ENCODE results near the gene NF2.

NF2 gene

GRCh38 chr22:29631725-29632124, 28.3 kb downstream of the NF2 start:
- no peak for DNase-seq (ENCODE audit: low spot score)

- DNase-seq (ENCODE audit: low spot score) = no peak
Observed at GRCh38 chr22:29632672-29633071, 29.2 kb downstream of the NF2 start.

DNA sequence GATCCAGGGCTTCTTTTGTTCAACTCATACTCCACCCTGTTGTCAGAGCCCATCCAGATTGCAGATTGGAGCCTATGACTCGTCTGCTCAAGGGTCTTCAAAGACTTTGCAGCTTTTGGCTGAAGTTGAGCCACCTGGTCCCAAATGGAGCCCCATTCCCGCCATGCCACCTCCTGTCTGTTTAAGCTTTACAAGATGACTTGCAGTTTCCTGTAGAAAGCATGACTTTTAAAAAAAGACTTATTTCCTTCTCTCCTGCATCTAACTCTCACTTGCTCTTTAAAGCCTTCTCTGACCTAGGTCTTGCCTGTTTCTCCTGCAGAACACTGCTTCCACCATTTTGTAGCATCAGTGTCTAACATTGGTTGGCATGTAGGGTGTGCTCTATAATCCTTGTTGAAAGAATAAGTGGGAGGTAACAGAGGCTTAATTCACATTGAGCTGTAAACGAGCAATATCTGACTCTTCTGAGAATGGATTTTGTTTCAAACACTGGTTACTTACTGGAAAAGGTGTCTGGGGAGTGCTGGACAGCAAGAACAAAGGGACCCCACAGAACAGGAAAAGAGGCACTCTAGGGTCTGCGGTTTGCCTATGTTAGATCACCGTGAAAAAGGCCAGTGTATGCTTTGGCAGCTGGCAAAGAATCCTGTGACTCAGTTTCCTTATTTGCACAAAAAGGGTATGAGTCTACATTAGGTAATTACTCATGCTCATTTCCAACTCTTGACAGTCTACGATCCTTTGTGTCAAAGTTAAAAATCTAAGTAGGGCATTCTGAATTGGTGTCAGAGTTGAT, 30.3 kb downstream of the NF2 start:
- DNase-seq (ENCODE audit: low spot score) = no peak

DNA sequence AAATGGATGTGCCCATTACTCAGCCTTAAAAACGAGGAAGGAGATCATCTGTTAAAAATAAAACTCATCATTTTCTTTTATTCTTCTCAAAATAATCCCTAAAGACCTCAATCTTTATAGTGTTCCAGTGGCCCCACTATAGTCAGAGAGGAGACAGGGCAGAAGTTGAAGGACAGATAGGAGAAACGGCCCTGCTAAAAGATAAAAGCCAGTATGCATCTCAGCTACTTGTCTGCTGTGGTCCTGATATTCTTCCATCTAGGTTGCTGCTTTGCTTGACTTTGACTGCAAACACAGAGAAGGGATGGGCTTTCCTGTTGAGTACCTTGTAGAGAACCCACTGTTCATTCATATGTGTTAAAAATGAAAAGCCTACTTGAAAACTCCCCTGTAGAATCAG, 31.4 kb downstream of the NF2 start:
- no peak for DNase-seq (ENCODE audit: low spot score)

GRCh38 chr22:29635734-29636357, 32.4 kb downstream of the NF2 start:
- peak; percentile 15 for DNase-seq (ENCODE audit: low spot score)

- DNase-seq (ENCODE audit: low spot score) = no peak
Observed at GRCh38 chr22:29636751-29637150, 33.3 kb downstream of the NF2 start.

- no peak for DNase-seq (ENCODE audit: low spot score)
Observed at GRCh38 chr22:29637181-29637580, 33.7 kb downstream of the NF2 start.

DNA sequence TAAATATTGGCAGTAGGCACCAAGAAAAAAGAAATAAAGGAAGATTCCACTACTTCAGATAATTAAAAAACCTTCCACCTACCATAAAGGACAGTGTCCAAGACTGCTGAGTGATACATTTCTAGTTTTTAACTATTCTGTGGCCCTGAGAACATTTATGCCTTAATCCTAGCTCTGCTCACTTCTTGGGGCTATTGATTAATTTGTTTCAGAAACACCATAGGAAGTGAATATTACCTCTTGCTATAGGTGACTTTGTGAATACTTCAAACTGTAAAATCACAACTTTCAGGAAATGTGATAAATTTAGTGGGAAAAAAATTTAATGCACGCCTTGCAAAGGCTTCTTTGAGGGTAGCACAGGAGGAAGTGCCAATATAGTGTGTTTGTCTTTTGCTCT, 35.2 kb downstream of the NF2 start:
- DNase-seq (ENCODE audit: low spot score) = no peak

DNA sequence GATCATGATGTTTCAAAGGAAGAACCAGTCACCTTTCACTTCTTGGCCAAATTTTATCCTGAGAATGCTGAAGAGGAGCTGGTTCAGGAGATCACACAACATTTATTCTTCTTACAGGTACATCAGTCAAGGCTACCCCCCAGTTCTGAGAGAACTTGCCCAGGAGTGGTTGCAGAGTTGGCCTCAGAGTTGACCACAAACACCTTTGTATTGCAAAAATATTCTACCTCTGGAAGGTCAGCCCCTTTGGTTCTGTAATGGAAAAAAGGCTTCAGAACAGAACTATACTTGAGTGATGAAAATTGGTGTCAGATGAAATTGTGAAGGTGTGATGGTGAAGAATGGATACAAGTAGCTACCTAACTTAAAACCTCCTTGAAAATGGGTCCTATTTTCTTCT, 35.7 kb downstream of the NF2 start:
- DNase-seq (ENCODE audit: low spot score) = no peak

DNA sequence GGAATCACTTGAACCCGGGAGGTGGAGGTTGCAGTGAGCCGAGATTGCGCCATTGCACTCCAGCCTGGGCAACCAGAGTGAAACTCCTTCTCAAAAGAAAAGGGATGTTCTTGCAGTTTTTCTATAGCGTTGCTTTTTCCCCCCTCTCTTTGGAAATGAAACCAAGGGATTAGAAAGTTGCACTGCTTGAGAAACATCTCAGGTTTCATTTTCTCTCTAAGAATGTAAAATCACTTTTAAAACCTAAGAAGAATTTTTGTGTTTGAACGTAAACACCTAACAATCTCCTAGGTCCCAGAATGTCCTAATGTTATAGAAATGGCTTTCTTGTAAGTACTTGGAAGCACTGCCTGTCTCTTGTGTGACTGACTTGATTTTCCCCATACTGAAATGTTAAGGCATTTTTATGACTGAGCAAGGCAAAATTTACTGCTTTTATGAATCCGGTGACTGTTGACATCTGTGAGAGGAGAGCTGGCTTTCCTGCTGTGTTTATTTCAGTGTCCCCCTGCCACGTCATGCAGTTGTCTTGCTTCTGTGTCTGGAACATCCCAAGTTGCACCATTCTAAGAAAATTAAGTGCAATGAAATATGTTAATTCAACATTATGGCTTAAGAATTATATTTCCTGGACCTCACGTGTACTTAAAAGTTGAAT, 37.7 kb downstream of the NF2 start:
- no peak for DNase-seq (ENCODE audit: low spot score)

GRCh38 chr22:29641700-29642330, 38.4 kb downstream of the NF2 start:
- no peak for DNase-seq (ENCODE audit: low spot score)

- no peak for DNase-seq (ENCODE audit: low spot score)
Observed at GRCh38 chr22:29642694-29643093, 39.3 kb downstream of the NF2 start.

GRCh38 chr22:29647954-29648737, 44.7 kb downstream of the NF2 start:
- no peak for DNase-seq (ENCODE audit: low spot score)

- no peak for DNase-seq (ENCODE audit: low spot score)
Observed at GRCh38 chr22:29650370-29650769, 46.9 kb downstream of the NF2 start.

GRCh38 chr22:29651652-29652051, 48.2 kb downstream of the NF2 start:
- no peak for DNase-seq (ENCODE audit: low spot score)

- DNase-seq (ENCODE audit: low spot score) = no peak
Observed at GRCh38 chr22:29654420-29654819, 51.0 kb downstream of the NF2 start.

DNA sequence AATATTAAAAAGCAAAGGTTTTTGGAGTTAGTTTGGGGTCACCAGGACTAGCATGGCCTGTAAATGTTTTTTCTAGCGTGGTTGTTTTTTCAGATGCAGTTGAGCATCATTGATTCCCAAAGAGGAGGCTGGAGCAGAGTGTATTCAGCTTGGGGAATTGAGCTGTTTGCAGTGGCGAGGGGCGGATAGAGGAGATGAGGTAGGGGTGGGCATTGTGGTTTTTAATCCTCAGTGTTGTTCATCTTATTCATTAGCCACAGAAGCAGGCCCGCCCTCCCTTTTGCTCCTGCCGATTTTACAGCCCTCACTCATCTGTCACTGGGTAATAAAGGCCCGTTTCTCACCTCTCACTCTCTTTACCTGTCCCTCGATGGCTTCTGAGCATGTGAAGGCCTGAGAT, 51.4 kb downstream of the NF2 start:
- DNase-seq (ENCODE audit: low spot score) = no peak

- no peak for DNase-seq (ENCODE audit: low spot score)
Observed at GRCh38 chr22:29658176-29658575, 54.7 kb downstream of the NF2 start.

DNA sequence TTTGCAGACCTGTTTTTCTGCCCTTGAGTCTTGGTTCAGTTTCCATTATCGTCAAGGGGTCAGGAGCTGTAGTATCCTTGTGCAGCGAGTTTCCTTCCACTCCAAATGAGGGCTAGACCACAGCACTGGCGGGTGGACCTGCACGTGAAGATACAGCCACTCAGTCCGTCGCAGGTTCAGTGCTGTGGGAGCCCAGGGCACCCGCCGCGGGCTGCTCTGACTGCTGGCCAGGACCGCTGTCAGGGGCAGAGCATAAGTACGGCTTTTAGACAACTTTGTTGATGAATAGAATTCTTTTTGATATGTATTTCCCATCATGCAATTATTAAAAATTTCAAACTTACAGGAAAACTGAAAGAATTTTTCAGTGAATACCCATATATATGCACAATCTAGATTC, 56.6 kb downstream of the NF2 start:
- DNase-seq (ENCODE audit: low spot score) = no peak

DNA sequence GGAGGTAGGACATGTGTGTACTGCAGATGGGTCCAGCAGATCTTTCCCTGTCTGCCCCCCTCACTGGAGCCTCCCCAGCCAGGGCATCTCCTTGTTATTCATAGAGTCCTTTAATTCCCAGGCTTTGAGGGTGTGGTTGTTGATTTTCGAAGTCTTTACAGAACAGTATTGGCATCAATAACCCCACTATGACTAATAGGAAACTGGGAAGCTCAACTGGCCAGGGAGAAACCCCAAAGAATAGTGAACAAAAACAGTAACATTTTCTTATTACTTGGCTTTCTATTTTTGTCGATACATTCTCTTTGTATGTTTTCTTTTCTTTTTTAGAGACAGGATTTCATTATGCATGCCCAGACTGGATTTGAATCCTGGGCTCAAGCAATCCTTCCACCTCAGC, 57.9 kb downstream of the NF2 start:
- no peak for DNase-seq (ENCODE audit: low spot score)

DNA sequence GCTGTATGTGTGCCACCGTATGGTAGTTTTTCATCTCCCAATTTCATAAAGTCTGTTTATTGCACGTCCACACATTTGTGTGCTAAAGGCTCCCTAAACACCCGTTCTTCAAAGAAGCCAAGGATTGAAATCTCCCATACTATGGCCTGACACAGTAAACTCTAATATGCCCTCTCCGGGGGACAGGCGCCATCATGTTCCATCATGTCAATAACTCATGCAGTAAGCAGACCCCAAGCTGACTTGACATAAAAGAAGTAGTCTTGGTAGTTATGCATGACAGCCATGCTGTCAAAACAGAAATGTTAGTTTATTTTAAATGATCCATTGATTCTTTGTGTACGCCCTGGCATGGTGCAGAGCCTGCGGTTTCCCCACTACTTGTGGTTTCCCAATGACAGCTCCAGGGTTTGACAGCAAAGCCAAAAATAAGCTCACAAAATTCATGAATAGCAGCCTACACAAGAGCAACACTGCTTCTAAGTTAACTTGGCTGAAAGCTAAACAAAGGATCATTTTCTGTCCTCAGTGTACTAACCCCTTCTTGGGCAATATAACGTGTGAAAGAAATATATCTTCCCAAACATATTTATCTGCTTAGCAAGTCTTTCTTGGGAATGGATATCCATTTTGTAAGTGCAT, 59.9 kb downstream of the NF2 start:
- DNase-seq (ENCODE audit: low spot score) = no peak

DNA sequence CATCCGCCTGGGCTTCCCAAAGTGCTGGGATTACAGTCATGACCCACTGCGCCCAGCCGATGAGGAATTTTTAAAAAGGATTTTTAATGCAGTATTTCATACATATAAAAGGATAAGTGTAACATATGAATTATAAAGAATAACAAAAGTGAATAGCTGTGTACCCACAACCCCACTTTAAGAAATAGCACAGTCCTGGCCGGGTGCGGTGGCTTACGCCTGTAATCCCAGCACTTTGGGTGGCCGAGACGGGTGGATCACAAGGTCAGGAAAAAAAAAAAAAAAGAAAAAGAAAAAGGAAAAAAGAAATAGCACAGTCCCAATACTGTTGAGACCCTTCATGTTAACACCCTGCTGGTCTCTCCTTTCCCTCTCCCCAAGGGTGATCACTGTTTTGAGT, 62.1 kb downstream of the NF2 start:
- no peak for DNase-seq (ENCODE audit: low spot score)

All from CD4-positive, alpha-beta T cell treated with Interleukin-6 at 100 ng/mL for 8 hours (primary cell).